GM21390 (cell line): ENCODE data around the gene LRRC55.

ENCODE experiments used
- ATAC-seq: cut with Tn5 transposase; IDR thresholded peaks from one replicate; pipeline ENCODE4 v1.9.1; 2021; ENCODE audit not compliant: unreplicated experiment

LRRC55 gene

DNA sequence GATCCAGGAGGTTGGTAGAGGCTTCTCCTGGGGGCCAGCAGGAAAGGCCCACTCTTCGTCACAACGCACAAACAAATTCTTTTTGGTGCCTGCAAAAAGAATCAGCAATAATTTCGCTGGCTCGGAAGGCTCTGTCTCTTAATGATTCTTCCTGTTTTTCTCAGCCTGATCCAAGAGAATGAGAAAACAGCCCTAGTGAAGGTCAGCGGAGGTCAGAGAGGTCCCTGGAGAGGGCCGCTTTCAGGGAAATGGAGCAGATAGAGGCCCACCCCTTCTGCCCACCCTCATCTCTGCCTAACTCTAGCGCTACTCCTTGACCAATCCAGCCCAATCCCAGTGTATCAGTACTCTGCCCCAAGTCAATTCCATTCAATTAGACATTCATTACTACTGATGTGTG is 19.2 kb downstream of the LRRC55 start:
- no peak for ATAC-seq

DNA sequence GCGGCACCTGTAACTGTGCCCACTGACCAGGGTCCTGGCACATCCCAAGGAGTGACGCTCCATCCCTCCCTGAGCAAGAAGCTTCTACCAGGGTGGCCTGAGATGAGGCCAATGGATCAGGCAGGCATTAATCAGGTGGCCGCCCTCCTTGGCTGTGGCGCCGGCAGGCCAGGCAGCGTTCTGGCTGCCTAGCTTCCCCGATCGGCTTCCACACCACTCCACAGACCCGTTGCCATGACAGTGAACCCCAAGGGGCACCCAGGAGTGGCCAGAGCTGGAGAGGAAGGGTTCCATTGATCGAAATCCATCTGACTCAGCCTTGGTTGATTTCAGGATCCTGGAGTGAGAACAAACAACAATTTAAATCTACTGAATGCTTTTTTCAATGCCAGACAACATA is 20.5 kb downstream of the LRRC55 start:
- no peak for ATAC-seq

DNA sequence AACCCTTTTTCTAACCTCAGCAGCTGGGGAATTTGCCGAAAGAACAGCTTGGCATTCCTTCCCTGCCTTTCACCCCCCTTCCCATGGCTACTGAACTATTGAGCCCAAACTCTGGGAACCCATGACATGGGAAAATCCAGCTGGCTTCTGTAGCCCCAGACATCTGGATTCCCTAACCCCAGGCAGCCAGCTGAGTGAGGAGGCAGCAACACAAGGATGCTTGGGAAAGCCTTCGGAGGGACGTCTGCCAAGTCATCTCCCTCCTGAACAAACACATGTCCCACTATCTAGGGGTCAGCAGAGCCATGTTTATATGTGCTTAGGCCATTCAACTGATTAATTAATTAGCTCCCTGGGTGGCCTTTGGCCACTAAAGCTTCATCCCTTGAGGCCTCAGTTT is 21.6 kb downstream of the LRRC55 start:
- ATAC-seq = no peak

DNA sequence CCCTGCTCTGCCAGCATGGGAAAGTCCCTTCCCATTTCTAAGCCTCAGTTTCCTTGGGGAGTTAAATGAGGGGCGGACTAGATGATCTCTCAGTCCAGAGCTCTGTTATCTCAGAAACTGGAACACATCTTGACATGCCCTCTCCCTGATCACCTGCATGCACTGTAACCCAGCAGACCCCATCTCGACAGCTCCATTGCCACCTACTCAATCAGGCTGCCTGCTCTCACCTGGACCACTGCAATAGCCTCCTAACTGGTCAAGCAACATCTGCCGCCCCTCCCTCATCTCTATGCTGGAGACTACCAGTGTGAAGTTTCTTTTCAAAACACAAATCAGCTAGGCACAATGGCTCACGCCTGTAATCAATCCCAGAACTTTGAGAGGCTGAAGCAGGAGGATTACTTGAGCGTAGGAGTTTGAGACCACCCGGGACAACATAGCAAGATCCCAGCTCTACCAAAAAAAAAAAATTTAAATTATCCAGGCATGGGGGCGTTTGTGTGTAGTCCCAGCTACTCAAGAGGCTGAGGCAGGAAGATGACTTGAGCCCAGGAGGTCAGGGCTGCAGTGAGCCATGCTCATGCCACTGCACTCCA is 22.2 kb downstream of the LRRC55 start:
- no peak for ATAC-seq

DNA sequence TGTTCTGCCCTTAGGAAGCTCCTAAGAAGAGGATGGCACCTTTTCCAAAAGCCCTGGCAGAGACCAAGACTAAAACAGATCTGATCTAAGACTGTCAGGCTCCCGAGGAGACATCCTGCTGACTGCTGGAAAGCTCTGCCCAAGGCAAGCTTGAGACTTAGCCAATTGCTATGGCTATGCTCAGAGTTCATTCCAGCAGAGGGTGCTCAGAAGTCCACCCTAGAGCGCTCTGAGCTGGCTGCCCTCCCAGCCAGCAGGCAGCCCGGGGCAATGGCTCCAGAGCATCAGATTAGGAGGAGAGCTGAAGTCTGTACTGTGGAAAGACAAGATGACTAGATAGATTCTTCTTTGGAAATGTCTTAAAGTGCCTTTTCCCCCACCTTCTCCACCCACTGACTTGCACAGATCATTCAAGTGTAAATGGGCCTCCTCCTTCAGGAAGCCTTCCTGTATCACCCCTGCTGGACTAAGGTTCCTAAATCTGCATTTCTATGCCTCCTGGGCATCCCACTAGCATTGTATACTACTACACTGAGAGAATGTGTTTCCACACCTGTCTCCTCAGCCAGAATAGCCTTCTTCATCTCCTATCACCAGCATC is 23.4 kb downstream of the LRRC55 start:
- no peak for ATAC-seq

DNA sequence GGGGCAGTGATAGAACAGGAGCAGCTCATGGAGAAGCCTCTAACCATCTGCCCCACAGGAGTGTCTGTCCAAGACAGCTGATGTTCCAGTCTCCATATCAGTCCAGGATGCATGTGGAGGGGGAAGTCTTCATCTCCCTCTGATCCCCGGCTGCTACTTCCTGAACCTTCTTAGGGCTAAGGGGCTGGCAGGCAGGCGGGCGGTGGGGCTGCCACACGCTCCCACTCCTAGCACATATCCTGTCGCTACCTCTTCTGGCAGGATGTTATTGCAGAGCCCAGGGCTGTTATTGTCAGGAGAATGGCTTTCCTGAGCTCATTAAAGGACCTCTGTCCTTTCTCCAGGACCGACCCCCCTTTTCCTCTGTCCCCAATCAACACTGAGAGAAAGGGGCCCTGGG is 25.4 kb downstream of the LRRC55 start:
- no peak for ATAC-seq

DNA sequence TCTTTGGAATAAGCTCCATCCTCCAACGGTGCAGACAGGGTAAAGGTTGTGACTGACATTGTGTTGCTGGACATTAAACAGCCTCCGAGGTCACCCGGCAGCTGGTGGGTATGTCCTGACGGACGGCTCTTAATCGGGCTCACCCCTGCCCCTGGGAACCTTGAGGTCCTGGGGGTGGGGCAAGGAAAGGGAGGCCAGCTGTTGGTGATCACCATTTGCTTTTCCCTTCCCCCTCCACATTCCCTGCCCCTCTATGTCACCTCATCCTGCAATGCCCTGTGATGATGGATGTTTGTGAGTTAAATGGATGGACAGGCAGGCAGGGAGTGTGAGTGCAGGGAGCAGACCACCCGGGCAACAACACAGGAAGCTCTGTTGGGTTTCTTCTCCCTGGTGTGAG is 29.0 kb downstream of the LRRC55 start:
- no peak for ATAC-seq

DNA sequence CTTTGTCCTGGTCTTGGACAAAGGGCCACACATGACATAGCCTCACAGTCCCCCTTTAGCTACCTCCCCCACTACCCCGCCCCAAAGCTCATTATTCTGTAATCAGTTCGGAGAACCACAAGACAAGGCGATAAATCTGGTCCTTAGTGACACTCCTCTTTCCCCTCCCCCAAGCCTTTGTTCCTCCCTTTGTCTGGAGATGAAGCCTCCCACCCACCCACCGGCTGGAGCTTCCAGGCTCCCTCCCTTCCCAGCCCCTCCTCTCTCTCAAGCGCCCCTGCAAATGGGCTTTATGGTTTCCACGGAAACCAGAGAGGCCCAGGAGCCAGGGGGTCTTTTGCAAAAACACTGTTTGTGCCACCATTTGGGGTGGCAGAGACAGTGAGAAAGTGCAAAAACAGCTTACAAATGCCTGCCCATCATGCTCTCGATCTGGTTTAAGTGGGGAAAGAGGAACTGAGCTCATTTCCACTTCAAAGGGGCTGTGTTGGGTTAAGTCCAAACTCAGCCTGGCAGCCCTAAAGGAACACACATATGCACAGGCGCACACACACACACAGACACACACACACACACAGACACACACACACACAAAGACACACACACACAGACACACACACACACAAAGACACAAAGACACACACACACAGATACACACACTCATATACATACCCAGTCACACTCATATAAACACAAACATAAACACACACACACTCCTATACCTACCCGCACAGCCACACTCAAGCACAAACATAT is 31.8 kb downstream of the LRRC55 start:
- ATAC-seq = no peak

DNA sequence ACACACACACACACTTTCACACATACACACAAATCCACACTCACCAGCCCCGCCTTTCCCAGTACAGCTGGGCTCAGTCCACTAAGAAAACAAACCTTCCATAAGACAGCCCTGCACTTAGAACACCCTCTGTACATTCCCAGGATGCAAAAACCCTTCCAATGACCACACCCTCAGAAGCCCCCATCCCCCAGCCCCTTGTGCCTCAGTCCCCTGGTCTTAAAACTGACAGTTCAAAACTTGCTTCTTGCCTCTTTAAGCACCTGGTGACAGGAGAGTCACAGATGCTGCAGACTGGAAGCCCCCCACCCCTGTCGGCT is 32.3 kb downstream of the LRRC55 start:
- no peak for ATAC-seq

DNA sequence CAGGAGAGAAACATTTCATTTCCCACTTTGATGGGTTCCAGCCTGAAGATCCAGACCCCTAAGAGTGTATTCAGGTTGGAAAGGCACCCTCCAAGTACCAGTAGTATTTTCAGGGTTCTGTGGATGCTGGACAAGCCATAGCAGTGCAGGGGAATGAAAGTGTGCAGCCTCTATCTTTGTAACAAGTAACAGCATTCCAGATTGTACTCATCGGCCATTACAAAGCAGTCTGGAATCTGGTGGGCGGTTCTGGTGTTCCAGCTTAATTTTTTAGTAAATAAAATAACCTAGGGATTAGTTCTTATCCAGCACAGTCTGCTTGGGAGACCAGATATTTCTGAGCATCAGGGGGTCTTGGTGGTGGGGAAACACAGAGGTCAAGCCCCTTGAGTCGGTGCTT is 32.7 kb downstream of the LRRC55 start:
- no peak for ATAC-seq

DNA sequence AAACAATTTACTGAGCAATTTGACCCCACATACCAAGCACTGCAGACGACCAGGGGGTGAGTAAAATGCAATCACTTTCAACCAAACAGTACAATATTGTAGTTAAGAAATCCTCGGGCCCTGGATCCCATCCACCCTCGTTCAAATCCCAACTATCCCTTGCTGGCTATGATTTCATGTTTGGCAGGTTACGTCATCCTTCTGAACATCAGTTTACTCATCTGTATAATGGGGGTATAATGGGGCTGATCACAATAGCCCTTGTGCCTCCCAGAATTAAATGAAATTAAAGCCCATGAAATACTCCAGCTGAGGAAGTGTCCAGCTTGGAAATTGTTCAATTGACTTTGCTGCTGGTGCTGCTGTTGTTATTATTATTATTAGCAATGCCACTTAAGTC is 34.7 kb downstream of the LRRC55 start:
- no peak for ATAC-seq

DNA sequence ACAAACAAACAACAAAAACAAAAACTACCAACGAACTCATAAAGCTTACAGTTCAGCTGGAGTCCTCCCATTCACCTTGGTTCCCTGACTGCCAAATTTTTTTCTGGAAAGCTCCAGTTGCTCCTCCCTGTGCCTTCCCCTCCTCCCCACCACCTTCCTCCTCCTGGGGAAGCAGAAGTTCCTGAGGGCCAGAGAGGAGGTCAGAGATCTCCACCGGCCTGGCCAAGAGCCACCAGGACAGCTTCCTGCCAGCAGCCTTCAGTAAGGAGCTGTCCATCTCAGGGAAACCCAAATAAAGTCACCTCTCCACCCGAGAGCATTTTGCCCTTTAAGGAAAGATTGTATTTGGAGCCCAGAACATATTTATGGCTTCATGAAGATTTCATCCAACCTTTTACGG is 35.3 kb downstream of the LRRC55 start:
- ATAC-seq = no peak

DNA sequence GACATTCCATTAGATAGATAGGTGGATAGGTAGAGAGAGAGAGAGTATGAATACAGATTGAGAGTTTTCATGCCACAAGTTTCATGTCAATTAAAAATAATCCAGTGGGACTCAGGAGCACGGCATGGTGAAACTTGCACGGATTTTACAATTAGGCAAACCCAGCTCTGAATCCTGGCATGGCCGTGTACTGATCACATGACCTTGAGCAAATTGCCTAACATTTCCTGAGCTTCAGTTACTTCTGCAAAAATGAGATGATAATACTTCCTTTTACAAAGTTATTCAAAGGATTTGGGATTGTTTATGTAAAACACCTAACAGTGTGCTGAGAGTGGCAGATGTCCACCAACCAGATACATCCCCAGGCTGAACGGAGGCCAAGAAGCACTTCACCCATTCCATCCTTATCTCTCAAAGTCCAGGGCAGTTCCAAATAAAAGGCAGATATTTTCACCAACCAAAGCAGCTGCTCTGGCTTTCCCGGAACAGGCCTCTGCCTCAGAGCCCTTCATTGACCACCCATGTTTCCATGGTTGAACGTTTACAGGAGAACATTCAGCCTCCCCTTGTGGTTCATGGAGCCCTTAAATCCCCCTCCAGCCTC is 37.4 kb downstream of the LRRC55 start:
- no peak for ATAC-seq

DNA sequence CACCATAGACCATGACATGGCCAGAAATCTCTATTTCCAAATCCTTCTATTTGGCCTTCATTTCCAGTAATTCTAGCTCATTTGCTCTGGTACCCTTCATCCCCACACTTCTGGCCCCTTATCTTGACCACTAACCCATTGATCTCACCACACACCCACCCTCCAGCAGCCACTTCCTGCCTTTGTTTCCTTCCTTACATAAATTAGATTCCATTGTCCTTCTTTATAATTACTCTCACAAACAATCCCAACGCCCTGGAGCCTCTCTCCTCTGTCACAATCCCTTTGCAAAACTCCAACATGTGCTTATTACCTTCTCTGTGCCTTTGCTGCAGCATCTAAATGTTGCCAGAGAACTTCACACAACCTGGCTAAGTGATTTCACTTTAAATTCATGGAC is 40.5 kb downstream of the LRRC55 start:
- no peak for ATAC-seq

DNA sequence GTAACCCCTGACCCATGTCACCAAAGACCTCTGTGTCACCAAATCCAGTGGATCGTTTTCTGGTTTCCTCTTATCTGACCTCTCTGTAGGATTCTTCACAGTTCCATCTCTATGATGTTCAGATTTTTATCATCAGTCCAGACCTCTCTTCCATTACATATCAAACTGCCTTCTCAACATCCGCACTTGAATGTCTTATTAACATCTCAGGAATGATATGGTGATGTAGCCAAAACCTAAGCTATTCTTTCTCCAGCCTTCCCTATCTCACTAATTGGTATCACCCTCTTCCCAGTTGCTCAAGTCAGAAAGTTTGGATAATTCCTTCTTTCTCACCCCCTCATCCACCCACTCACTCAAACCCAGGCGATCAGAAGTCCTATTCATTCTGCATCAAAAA is 41.8 kb downstream of the LRRC55 start:
- no peak for ATAC-seq

DNA sequence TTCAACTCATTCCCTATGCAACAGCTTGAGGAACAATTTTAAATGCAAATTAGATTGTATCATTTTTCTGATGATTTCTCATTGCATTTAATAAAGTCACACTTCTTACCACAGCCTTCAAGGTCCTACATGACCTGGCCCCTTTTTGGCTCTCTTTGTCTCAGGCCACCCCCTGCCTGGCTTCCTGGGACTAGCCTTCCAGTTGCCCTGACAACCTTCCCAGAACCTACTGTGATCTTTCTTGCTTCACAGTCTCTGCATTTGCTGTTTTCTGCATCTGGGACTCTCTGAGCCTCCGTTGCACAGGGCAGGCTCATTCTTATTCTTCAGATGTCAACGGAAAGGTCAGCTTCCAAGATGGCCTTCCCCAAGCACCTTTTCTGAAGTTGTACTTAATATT is 42.4 kb downstream of the LRRC55 start:
- ATAC-seq = no peak

DNA sequence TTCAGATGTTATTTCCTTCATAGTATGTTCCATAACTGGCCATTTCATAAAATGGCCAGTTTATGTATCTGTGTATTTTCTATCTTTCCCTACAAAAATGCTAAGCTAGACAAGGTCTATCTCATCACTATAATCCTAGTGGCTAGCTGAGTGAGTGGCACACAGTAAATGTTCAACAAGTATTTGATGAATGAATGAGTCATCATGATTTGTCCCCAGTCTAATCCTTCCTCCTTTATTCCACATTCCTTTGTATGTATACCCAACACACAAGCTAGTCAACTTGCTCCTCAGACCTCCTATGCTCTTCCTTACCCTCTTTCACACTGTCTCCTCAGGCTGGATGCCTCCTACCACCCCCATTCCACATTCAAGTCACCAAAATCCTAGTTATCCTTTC is 42.8 kb downstream of the LRRC55 start:
- no peak for ATAC-seq

DNA sequence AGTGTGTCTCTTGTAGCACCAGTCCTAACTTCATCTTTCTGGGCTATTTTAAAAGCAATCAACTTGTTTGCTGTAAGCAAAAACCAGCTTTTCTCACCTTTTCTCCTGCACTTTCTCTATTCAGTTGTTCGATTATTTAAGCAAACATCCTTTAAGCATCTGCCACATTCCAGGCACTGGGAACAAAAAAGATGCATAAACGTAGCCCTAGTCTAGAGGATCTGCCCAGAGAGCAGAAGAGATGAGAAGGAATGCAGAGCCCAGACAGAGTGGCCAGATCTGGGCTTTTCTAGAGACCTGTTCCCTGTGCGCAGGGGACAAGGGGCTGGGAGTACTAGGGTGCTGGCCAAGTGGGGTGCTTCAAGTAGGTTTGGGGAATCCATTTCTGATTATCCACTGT is 46.8 kb downstream of the LRRC55 start:
- ATAC-seq = no peak

DNA sequence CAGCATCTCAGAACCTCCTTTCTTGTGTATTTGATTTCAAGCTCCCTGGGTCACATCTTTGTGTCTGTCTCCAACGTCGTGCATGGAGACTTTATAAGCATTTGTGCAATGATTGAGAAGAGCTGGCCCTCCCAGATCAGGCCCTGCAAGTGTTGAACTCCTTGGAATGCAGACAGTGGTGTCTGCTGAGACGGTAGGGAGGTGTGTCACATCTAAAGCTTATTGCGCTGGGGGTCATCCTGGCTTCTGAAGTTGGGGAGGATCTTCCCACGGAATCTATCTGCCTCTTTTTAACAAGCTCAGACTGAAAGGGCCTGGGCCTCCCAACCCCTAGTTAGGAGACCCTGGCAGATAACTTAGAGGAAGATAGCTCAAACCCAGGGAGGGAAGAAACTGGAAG is 48.6 kb downstream of the LRRC55 start:
- no peak for ATAC-seq

DNA sequence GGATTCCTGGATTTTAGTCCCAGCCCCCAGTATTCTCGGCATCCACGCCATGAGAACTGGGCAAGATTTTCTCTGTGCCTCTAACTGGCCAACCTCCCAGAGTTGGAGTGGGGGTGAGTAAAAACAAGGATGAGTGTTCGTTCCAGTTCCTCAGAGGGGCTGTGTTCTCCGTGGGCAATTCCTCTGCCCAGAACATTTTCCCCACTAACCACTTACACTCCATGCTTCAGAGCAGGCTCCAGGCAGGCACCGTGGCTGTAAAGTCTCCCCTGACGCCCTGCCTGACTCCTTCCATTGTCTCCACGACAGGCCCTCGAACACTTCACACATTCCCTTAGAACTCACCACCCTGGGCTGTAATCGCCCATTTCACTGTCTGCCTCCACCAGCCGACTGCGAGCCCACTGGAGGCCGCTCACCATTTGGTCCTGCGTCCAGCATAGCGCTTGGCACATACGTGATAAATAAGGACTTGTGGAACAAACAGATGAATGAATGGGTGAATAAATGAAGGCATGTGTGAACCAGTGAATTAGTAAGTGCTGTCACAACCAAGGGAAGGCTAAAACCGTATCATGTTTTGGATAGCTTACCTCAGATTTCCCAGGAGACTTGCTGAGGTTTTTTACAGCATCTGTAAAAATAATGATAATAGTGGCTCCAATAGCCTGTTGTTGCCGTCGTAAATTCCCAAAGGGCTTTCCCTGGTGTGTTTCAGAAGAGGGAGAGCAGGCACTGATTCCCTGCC is 49.2 kb downstream of the LRRC55 start:
- no peak for ATAC-seq

DNA sequence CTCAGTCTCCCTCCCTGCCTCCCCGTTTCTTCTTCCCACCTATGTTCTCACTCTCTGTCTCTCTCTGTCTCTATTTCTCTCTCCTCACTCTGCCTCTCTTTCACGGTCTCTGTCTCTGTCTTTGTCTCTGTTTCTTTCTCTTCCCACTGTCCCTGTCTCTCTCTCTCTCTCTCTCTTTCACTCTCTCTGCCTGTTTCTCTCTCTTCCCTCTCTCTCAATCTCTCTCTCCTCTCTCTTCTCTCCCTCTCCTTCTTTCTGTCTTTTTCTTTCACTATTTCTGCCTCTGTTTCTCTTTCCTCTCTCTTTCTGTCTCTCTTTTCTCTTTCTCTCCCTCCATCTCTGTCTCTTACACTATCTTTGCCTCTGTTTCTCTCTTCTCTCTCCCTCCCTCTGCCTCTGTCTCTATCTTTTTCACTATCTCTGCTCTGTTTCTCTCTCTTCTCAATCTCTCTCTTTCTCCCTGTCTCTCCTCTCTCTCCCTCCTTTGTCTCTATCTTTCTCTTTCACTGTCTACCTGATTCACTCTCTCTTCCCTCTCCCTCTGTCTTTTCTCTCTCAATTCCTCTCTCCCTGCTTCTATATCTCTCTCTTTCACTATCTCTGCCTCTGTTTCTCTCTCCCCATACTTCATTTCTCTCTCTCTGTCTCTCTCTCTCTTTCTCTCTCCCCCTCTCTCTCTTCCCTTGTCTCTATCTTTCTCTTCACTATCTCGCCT is 49.9 kb downstream of the LRRC55 start:
- no peak for ATAC-seq
